ENCODE measurements around the gene TBC1D9. TPM values are rescaled to one million over a fixed set of nuclear protein-coding genes. Genes with fewer than 3 reads are reported as not detected.

The TBC1D9 gene
- polyA plus RNA-seq, 1 of the 3 experiments (the other 2 are of a cell fraction): 13.5 TPM

- no peak overlapping the region for H2AFZ ChIP-seq (ENCODE audit: low read depth)
- H3F3A ChIP-seq (replicated peaks; ENCODE audit: insufficient read depth): peaks cover 3% of the 10 kb centered on the region
- no peak overlapping the region for H3K27ac ChIP-seq (ENCODE audit: low read depth in 2 of 2, low read length in 1 of 2)
- POLR2A ChIA-PET: no interaction called here
- no peaks in the 10 kb centered on the region for H3K79me2 ChIP-seq (ENCODE audit: insufficient read depth)
- no peak overlapping the region for H3K4me3 ChIP-seq (ENCODE audit: low read depth in 2 of 2, low read length in 1 of 2)
- no peaks in the 10 kb centered on the region for H3K27me3 ChIP-seq (ENCODE audit: insufficient read depth)
- DNase-seq: no peak
- H3K4me2 ChIP-seq: no peak overlapping the region
- CTCF ChIA-PET: no interaction called here
- TF ChIP-seq EP300 (IDR thresholded peaks at IDR 0.05; ENCODE audit: borderline replicate concordance in 1 of 2, low read depth in 1 of 2, low read length in 1 of 2) (no peak), FOSL2 (IDR thresholded peaks at IDR 0.05; ENCODE audit: borderline replicate concordance, low read depth) (no peak), JUND (IDR thresholded peaks at IDR 0.05) (no peak)
- TF ChIP-seq, protein P1, sequence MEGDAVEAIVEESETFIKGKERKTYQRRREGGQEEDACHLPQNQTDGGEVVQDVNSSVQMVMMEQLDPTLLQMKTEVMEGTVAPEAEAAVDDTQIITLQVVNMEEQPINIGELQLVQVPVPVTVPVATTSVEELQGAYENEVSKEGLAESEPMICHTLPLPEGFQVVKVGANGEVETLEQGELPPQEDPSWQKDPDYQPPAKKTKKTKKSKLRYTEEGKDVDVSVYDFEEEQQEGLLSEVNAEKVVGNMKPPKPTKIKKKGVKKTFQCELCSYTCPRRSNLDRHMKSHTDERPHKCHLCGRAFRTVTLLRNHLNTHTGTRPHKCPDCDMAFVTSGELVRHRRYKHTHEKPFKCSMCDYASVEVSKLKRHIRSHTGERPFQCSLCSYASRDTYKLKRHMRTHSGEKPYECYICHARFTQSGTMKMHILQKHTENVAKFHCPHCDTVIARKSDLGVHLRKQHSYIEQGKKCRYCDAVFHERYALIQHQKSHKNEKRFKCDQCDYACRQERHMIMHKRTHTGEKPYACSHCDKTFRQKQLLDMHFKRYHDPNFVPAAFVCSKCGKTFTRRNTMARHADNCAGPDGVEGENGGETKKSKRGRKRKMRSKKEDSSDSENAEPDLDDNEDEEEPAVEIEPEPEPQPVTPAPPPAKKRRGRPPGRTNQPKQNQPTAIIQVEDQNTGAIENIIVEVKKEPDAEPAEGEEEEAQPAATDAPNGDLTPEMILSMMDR (IDR thresholded peaks at IDR 0.05): no peak
- no peaks in the 10 kb centered on the region; a peak in 1 of 4 replicates for H3K4me1 ChIP-seq (ENCODE audit: control insufficient read depth in 1 of 2, insufficient read depth in 2 of 2, low read depth in 1 of 2, low read length in 1 of 2)
- no peaks in the 10 kb centered on the region for H3K9me3 ChIP-seq
- H3K36me3 ChIP-seq (replicated peaks in 1 of 2; ENCODE audit: control insufficient read depth in 1 of 2, insufficient read depth in 2 of 2, low read length in 1 of 2): peaks cover 10 to 25% of the 10 kb centered on the region in 2 experiments
- WGBS (ENCODE audit: low lambda C conversion rate): 96% methylated on average over 10 of the region's 10 CpGs
- H3K9me2 ChIP-seq: no peaks in the 10 kb centered on the region
- no peaks in the 10 kb centered on the region for H4K20me1 ChIP-seq (ENCODE audit: insufficient read depth)
- no peak overlapping the region for H3K9ac ChIP-seq
These were observed 122.2 kb downstream of the TBC1D9 start for GRCh38 chr4:140633951-140634350.

- Histone ChIP-seq H3K9me2 (no peaks in the 10 kb centered on the region), H3K36me3 (replicated peaks in 1 of 2; ENCODE audit: control insufficient read depth in 1 of 2, insufficient read depth in 2 of 2, low read length in 1 of 2) (peaks cover 13 to 31% of the 10 kb centered on the region in 2 experiments), H3K4me1 (ENCODE audit: control insufficient read depth in 1 of 2, insufficient read depth in 2 of 2, low read depth in 1 of 2, low read length in 1 of 2) (no peaks in the 10 kb centered on the region; a peak in 1 of 4 replicates), H3F3A (replicated peaks; ENCODE audit: insufficient read depth) (peaks cover 5% of the 10 kb centered on the region), H3K79me2 (ENCODE audit: insufficient read depth) (no peaks in the 10 kb centered on the region), H2AFZ (ENCODE audit: low read depth) (no peak overlapping the region), H3K27ac (ENCODE audit: low read depth in 2 of 2, low read length in 1 of 2) (no peak overlapping the region), H3K4me3 (ENCODE audit: low read depth in 2 of 2, low read length in 1 of 2) (no peak overlapping the region), H3K4me2 (no peak overlapping the region), H4K20me1 (ENCODE audit: insufficient read depth) (no peaks in the 10 kb centered on the region), H3K9me3 (no peaks in the 10 kb centered on the region), H3K9ac (no peak overlapping the region), H3K27me3 (ENCODE audit: insufficient read depth) (no peaks in the 10 kb centered on the region)
- WGBS (ENCODE audit: low lambda C conversion rate): 95% methylated on average over 2 of the region's 2 CpGs
- no peak for DNase-seq
- TF ChIP-seq RXRA (IDR thresholded peaks at IDR 0.05; ENCODE audit: borderline replicate concordance, low read depth): no peak
- POLR2A ChIA-PET: interaction anchor here (1.6 kb wide), 1 partner anchor 124 kb away, joined by 3 read pairs; no protein-coding TSS in a partner anchor
- CTCF ChIA-PET: interaction anchor here (0.7 to 1.8 kb wide), 5 partner anchors 11 to 1135 kb away, joined by 3 to 11 read pairs (median 3); no protein-coding TSS in a partner anchor
These were observed 123.1 kb downstream of the TBC1D9 start for GRCh38 chr4:140633124-140633523.

- 76% methylated on average over 4 of the region's 4 CpGs for WGBS (ENCODE audit: low lambda C conversion rate)
- no peaks in the 10 kb centered on the region for H3K9me3 ChIP-seq
- no peak for DNase-seq
These were observed 125.9 kb downstream of the TBC1D9 start for GRCh38 chr4:140630246-140630645.

More at GRCh38 chr4:140630246-140630645, 125.9 kb downstream of the TBC1D9 start:
- POLR2A ChIA-PET: no interaction called here
- Histone ChIP-seq H3K4me2 (no peak overlapping the region), H3K27me3 (ENCODE audit: insufficient read depth) (no peaks in the 10 kb centered on the region), H3F3A (replicated peaks; ENCODE audit: insufficient read depth) (peaks cover 5% of the 10 kb centered on the region), H3K9ac (no peak overlapping the region), H3K4me3 (ENCODE audit: low read depth in 2 of 2, low read length in 1 of 2) (no peak overlapping the region), H3K79me2 (ENCODE audit: insufficient read depth) (no peaks in the 10 kb centered on the region), H4K20me1 (ENCODE audit: insufficient read depth) (no peaks in the 10 kb centered on the region), H3K4me1 (ENCODE audit: control insufficient read depth in 1 of 2, insufficient read depth in 2 of 2, low read depth in 1 of 2, low read length in 1 of 2) (no peaks in the 10 kb centered on the region; a peak in 1 of 4 replicates), H2AFZ (ENCODE audit: low read depth) (no peak overlapping the region), H3K9me2 (no peaks in the 10 kb centered on the region), H3K36me3 (replicated peaks in 1 of 2; ENCODE audit: control insufficient read depth in 1 of 2, insufficient read depth in 2 of 2, low read length in 1 of 2) (peaks cover 29 to 56% of the 10 kb centered on the region in 2 experiments), H3K27ac (ENCODE audit: low read depth in 2 of 2, low read length in 1 of 2) (no peak overlapping the region)
- no peak for TF ChIP-seq CHD2 (IDR thresholded peaks at IDR 0.05; ENCODE audit: low read length, partially characterized antibody)
- TF ChIP-seq, protein P1 (IDR thresholded peaks at IDR 0.05): no peak
- no peak for TF ChIP-seq FOXJ3 (CRISPR knock-in tag; IDR thresholded peaks at IDR 0.05)
- CTCF ChIA-PET: no interaction called here

Data from SK-N-SH (cell line).